HG03060 (cell line): ENCODE data around the gene RABGGTB.
"Not testable (repeated sequence)": the region's sequence is repeated elsewhere in the genome, so short reads cannot be mapped to it uniquely, and the experiment has no call there.

Experiments used
- ATAC-seq: cut with Tn5 transposase; IDR thresholded peaks from one replicate; pipeline ENCODE4 v1.9.1; 2021; ENCODE audit warnings: low read depth, moderate number of reproducible peaks; ENCODE audit not compliant: unreplicated experiment

RABGGTB gene

GRCh38 chr1:75794382-75794781 lies 8.3 kb downstream of the RABGGTB start:
- no peak for ATAC-seq

GRCh38 chr1:75795703-75796193 lies 9.7 kb downstream of the RABGGTB start:
- no peak for ATAC-seq

GRCh38 chr1:75796376-75797272 lies 10.6 kb downstream of the RABGGTB start, which contains the start of gene MSH4:
MSH4 (plus strand) TSS chr1:75796882; CDS start chr1:75796986, 104 bp downstream.
- ATAC-seq = peak; percentile 23

- ATAC-seq = no peak
Observed at GRCh38 chr1:75797273-75797588, 11.2 kb downstream of the RABGGTB start.

GRCh38 chr1:75797606-75798216 lies 11.7 kb downstream of the RABGGTB start:
- ATAC-seq = no peak

GRCh38 chr1:75801480-75801879 lies 15.4 kb downstream of the RABGGTB start:
- not testable (repeated sequence) for ATAC-seq

GRCh38 chr1:75808921-75809320 lies 22.9 kb downstream of the RABGGTB start:
- no peak for ATAC-seq

GRCh38 chr1:75810113-75810512 lies 24.1 kb downstream of the RABGGTB start:
- not testable (repeated sequence) for ATAC-seq

GRCh38 chr1:75811211-75811981 lies 25.3 kb downstream of the RABGGTB start:
- ATAC-seq = no peak

GRCh38 chr1:75812065-75812464 lies 26.0 kb downstream of the RABGGTB start:
- no peak for ATAC-seq

- not testable (repeated sequence) for ATAC-seq
Observed at GRCh38 chr1:75823596-75823995, 37.5 kb downstream of the RABGGTB start.

- ATAC-seq = no peak
Observed at GRCh38 chr1:75836528-75837100, 50.6 kb downstream of the RABGGTB start.

- no peak for ATAC-seq
Observed at GRCh38 chr1:75838079-75838478, 52.0 kb downstream of the RABGGTB start.

- ATAC-seq = no peak
Observed at GRCh38 chr1:75841421-75841820, 55.4 kb downstream of the RABGGTB start.
